WERI-Rb-1 (cell line): ENCODE measurements around the gene ZNF783.
A peak's percentile ranks its signal among the peaks of the same experiment; 100 is the strongest.

Source experiments
- DNase-seq: peaks from one replicate; pipeline ENCODE4 v3.0.0-alpha.2; 2020
- H3K27ac ChIP-seq: fragments of 250-450 bp; sonication (Bioruptor Pico); 2 replicates; pipeline ENCODE4 v1.5.1; 2020; ENCODE audit warnings: mild to moderate bottlenecking, moderate library complexity
- H3K27me3 ChIP-seq: fragments of 250-450 bp; sonication (Bioruptor Pico); 2 replicates; pipeline ENCODE4 v1.5.1; 2021; ENCODE audit warnings: mild to moderate bottlenecking, low read depth, moderate library complexity; ENCODE audit not compliant: insufficient read depth, severe bottlenecking
- H3K36me3 ChIP-seq: fragments of 250-450 bp; sonication (Bioruptor Pico); 2 replicates; pipeline ENCODE4 v1.5.1; 2020; ENCODE audit warnings: mild to moderate bottlenecking, moderate library complexity
- H3K4me3 ChIP-seq: 2 replicates; pipeline ENCODE4 v1.5.1; 2011; ENCODE audit warnings: low read depth, mild to moderate bottlenecking, control low read depth, low read length
- H3K9me3 ChIP-seq: fragments of 250-450 bp; sonication (Bioruptor Pico); 2 replicates; pipeline ENCODE4 v1.5.1; 2021; ENCODE audit warnings: mild to moderate bottlenecking, moderate library complexity; ENCODE audit not compliant: severe bottlenecking
- CTCF ChIP-seq: IDR thresholded peaks from 2 replicates; pipeline ENCODE4 v1.5.1; 2011; ENCODE audit warnings: low read depth, mild to moderate bottlenecking, control low read depth, inconsistent platforms, low read length

Gene ZNF783

GRCh38 chr7:149285603-149286002 is 23.6 kb downstream of the ZNF783 start:
- Histone ChIP-seq H3K4me3 (peak overlapping the region; percentile 72), H3K36me3 (no peaks in the 10 kb centered on the region), H3K9me3 (no peaks in the 10 kb centered on the region), H3K27me3 (no peaks in the 10 kb centered on the region), H3K27ac (peak overlapping the region; percentile 35; the same call in 1 of the 2 replicates)
- no peak for TF ChIP-seq CTCF
- peak; percentile 49 for DNase-seq

DNA sequence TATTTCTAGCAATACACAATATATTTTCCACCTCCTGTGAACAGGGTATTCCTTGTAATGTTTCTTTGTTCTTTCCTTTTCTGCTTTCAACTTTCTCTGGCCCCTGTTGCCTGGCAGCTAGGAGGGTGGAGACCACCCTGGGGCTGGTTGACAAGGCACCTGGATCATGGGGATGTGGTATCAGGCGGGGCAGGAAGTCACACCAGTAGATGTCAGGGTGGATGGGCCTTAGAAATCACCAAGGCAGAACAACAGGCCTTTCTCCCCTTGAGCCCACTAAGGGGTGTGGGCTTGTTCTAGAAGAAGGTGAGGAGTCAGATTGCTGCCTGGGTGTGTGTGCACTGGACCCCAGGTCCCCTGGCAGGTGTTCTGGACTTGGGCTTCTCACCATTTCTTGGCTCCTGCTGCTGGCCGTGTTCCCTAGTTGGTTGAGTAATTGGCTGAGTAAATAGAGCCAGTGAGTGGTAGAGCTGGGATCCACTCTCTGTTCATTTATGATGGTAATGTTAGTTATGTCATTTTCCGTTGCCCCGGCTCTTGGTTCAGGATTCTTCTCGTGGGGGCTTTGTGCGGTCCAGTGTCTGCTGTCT is 24.9 kb downstream of the ZNF783 start:
- no peak for DNase-seq

DNA sequence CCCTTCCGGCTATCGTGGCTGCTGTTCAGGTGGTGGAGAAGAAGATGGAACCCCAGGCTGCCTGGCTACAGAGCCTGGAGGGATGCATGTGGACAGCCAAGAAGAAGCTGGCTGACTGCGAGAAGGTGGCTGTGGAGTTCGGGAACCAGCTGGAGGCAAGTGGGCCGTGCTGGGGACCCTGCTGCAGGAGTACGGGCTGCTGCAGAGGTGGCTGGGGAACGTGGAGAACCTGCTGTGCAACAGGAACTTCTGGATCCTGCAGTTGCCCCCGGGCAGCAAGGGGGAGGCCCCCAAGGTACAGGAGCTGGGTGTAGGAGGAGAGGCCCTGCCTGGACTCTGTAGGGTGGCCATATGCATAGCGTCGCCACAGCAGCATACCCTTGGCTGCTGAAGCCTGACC is 25.6 kb downstream of the ZNF783 start:
- no peak for DNase-seq
- no peaks in the 10 kb centered on the region for H3K27me3 ChIP-seq
- no peak overlapping the region for H3K27ac ChIP-seq
- H3K9me3 ChIP-seq = no peaks in the 10 kb centered on the region
- no peaks in the 10 kb centered on the region for H3K36me3 ChIP-seq
- no peak overlapping the region for H3K4me3 ChIP-seq
- no peak for TF ChIP-seq CTCF

More for the DNA sequence above, 24.9 kb downstream of the ZNF783 start:
- no peaks in the 10 kb centered on the region for H3K36me3 ChIP-seq
- H3K27ac ChIP-seq = no peak overlapping the region
- no peaks in the 10 kb centered on the region for H3K9me3 ChIP-seq
- no peak for TF ChIP-seq CTCF
- H3K4me3 ChIP-seq = no peak overlapping the region
- no peaks in the 10 kb centered on the region for H3K27me3 ChIP-seq

GRCh38 chr7:149289262-149289661 is 27.3 kb downstream of the ZNF783 start:
- no peak for TF ChIP-seq CTCF
- Histone ChIP-seq H3K4me3 (no peak overlapping the region), H3K36me3 (no peaks in the 10 kb centered on the region), H3K27me3 (no peaks in the 10 kb centered on the region), H3K9me3 (no peaks in the 10 kb centered on the region), H3K27ac (no peak overlapping the region)
- no peak for DNase-seq

DNA sequence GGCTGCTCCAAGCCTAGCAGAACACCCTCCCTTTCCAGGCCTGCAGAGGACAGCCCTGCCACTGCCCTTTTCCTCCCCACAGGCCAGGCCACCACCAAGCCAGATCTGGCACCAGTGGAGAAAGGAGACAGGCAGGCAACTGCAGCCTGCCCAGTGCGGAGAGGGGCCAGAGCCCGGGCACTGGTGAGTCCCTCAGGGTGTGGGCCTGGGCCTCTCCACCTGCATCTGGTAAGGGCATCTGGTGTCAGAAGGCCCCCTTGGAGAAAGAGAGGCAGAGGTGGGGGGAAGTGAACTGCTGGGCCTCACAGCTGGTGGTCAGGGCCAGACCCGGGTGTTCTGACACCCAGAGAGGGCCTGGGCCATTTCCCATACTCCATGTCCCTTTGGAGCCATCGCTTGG is 27.9 kb downstream of the ZNF783 start:
- DNase-seq = no peak
- TF ChIP-seq CTCF = no peak
- Histone ChIP-seq H3K36me3 (no peaks in the 10 kb centered on the region), H3K9me3 (no peaks in the 10 kb centered on the region), H3K27ac (no peak overlapping the region), H3K27me3 (no peaks in the 10 kb centered on the region), H3K4me3 (no peak overlapping the region)
